ENCODE measurements around the gene RUBCNL.
A peak's percentile ranks its signal among the peaks of the same experiment; 100 is the strongest.

DNA sequence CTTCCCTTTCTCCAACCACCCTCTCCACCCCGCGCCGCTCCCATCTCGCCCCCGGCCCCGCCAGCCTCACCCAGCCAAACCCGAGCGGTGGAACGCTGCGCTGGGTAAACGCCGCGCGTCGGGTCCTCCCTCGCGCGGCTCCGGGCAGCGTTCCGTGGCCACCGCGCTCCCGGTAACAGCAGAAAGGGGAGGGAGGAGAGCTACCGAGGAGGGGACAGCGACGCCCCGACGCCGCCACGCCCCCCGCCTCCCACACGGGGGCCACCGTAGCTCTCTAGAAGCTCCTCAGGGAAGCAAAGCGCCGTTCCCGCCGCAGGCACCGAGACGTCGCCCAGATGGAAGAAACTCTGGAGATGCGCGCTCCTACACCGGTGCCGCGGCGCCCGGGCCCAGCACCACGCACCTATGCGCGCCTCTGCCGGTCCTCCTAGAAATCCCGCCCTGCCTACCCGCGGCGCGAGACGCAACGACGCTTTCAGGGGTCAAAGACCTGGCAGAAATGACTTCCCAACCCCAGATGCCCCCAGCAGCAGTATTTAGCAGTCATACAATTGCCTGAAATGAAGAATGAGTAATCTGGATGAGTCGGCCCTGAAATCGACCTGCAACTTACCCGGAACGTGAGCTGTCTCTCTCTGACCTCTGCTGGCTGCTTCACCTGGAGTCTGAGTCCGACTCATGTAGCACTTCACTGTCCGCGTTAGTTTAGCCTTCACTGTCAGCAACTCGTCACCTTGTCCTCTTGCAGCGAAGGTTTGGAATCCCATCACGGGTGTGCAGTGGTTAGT, at the start of gene RUBCNL:
- TF ChIP-seq, protein P1, sequence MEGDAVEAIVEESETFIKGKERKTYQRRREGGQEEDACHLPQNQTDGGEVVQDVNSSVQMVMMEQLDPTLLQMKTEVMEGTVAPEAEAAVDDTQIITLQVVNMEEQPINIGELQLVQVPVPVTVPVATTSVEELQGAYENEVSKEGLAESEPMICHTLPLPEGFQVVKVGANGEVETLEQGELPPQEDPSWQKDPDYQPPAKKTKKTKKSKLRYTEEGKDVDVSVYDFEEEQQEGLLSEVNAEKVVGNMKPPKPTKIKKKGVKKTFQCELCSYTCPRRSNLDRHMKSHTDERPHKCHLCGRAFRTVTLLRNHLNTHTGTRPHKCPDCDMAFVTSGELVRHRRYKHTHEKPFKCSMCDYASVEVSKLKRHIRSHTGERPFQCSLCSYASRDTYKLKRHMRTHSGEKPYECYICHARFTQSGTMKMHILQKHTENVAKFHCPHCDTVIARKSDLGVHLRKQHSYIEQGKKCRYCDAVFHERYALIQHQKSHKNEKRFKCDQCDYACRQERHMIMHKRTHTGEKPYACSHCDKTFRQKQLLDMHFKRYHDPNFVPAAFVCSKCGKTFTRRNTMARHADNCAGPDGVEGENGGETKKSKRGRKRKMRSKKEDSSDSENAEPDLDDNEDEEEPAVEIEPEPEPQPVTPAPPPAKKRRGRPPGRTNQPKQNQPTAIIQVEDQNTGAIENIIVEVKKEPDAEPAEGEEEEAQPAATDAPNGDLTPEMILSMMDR (IDR thresholded peaks at IDR 0.05; ENCODE audit: low read depth, low read length), result peak; percentile 64
- TF ChIP-seq EZH2phosphoT487 (IDR thresholded peaks at IDR 0.05; ENCODE audit: low read depth), result no peak
